Stimulated activated CD4-positive, alpha-beta T cell treated with anti-CD3 and anti-CD28 coated beads, TNF-alpha, amount 100 ng/mL, for 4 hours (primary cell): ENCODE measurements around the gene NOL7.

Experiments used
- DNase-seq, 3 experiments: peaks; one replicate each; pipeline ENCODE4 v3.0.0-alpha.2; 2020; ENCODE audit warnings: low read depth in 3 of 3

Gene NOL7

GRCh38 chr6:13597073-13597472 is 18.1 kb upstream of the NOL7 start:
- no peak for DNase-seq

GRCh38 chr6:13600036-13600435 is 15.1 kb upstream of the NOL7 start:
- DNase-seq: no peak

GRCh38 chr6:13604135-13604534 is 11.0 kb upstream of the NOL7 start:
- DNase-seq: no peak

GRCh38 chr6:13604546-13605416 is 10.4 kb upstream of the NOL7 start:
- no peak for DNase-seq

- DNase-seq: no peak
Observed at GRCh38 chr6:13605634-13606033, 9.5 kb upstream of the NOL7 start.

DNA sequence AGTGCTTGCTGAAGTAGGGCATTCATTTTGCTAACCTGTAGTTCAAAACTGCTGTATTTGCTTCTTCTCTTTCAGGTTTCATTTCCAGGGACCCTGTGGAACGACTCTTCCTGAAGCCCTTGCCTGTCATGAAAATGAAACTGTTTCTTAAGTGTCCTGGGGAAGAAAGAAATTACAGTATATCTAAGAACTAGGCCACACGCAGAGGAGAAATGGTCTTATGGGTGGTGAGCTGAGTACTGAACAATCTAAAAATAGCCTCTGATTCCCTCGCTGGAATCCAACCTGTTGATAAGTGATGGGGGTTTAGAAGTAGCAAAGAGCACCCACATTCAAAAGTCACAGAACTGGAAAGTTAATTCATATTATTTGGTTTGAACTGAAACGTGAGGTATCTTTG is 3.4 kb upstream of the NOL7 start:
- no peak for DNase-seq

- DNase-seq: no peak
Observed at GRCh38 chr6:13613029-13613594, 2.0 kb upstream of the NOL7 start.

DNA sequence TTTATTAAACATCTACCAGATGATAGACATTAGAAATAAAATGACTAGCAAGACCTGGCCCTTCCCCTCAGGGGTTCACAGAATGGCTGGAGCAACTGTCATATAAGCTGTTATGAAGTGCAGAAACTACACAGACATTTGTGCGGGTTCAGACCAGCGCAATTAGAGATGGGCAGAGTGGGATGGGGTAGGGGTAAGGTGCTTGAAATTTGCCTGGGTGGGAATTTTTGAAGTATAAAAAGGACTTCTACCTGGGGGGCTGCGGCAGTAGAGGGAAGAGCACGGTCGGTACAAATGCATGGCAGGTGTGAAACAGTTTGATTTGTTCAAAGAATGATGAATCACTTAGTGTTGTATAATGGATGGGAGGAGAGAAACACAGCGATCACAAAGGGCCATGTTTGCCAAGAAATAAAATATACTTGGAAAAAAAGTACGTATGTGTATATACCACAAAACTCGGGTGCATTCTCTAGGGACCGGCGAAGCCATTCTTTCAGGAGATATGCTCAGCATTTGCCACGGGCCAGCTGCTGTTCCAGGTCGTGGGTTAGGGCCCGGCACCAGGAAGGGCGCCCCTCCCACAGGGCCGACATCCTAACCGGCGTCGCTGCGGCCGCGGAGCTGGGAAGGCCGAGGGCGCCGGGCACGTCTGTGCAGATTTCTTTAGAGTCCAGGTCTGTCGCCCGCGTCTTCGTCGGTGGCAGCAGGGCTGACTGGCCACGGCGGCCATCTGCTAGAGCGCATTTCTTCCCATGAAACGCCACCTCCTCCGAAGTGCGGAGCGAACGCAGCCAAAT is 809 bp upstream of the NOL7 start:
- DNase-seq: no peak

DNA sequence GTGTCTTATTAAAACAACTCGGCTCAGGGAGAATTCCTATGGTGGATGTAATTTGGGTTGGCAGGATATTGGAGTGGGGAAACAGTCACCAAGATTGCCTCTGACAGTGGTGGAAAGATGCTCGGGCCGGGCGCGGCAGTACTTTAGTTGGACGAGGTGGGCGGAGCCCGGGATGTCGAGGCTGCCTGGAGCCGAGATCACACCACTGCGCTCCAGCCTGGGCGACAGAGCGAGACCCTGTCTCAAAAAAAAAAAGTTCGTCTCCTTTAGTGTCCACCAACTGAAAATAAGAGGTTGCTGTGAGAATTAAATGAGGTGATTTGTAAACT is 621 bp downstream of the NOL7 start:
- peak in 2 of 3 experiments; percentile 23 to 27 for DNase-seq

DNA sequence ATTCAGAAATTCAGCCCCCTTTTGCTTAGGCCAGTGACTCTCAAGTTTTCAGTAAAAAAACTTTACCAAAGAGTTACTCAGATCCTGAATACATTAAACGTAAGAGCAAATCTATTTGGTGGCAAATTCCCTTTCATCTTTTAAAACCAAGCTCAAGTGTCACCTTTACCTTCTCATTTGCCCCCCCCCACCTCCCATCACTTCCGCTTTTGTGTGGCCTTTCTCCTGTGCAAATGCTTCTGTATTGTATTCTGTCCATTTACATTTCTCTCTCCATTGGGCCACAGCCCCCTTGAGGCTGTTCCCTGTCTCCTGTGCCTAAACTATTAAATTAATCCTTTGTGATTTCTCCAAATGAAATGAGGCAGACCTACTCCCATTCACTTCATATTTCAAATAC is 1.9 kb downstream of the NOL7 start:
- no peak for DNase-seq

- DNase-seq: no peak
Observed at GRCh38 chr6:13624871-13625288, 9.7 kb downstream of the NOL7 start.

GRCh38 chr6:13629459-13630116 is 14.5 kb downstream of the NOL7 start:
- no peak for DNase-seq

GRCh38 chr6:13630499-13630898 is 15.4 kb downstream of the NOL7 start:
- DNase-seq: no peak

- DNase-seq: no peak
Observed at GRCh38 chr6:13633343-13633742, 18.2 kb downstream of the NOL7 start.

DNA sequence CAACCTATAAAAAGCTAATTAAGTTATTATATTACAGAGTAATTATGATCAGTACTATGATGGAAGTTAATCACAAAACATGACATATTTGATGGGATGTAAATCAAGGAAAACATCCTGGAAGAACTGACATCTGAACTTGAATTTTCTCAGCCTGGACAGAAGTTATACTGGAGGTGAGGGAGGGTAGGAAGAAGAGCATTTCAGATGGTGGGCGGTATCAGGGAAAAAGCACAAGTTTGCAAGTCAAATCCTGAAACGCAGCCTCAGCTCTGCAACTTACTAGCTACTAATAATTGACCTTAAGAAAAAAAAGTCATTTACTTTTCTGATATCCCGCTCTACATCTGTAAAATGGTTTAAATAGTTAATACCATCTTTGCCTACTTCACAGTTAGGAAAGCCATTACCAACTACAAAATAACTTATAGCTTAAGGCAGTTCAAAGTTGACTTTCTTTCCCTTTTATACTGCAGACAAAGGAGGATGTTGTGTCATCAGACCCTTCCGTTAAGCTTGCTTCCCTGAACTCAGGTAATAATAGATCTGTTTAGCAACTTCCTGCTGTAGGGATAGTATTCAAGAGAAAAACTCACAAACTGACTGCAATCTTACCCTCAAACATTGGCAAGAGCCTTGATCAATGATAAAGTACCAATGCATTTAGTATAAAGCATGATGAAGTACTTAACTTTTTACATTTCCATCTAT is 21.0 kb downstream of the NOL7 start:
- DNase-seq: no peak

DNA sequence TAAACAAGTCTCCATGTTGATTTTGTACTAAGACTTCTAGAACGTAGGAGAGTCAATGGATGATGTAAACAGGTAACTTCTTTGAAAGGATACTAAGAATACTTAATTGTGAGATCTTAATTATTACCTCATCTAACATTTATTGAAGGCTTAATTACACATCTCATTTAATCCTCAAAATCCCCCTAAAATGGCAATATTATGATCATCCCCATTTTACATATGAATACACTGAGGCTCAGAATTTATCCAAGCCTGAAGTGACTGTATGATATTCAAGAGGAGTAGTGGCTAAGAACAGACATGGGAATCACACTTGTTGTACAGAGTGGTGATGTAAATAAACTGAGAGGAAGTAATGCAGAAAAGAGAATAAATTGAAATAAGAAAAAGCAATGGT is 22.9 kb downstream of the NOL7 start:
- DNase-seq: no peak

GRCh38 chr6:13638626-13639025 is 23.5 kb downstream of the NOL7 start:
- no peak for DNase-seq

GRCh38 chr6:13641315-13641714 is 26.2 kb downstream of the NOL7 start:
- no peak for DNase-seq

DNA sequence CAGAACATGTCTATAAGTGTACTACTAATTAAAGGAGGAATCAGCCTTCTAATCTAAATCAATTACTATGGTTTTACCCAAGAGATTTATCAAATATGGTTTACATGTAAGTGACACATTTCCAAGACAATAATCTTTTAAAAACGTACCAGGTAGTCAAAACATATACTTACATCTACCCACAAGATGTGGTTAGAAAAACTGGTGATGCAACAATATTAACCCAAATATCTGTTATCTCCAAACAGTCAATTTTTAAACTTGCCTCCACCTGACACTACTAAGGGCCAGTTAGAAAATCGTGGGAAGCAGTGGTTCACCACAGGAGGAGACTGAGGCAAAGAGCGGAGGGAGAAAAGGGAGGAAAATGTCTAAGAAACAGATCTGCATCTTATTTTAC is 28.0 kb downstream of the NOL7 start:
- no peak for DNase-seq

DNA sequence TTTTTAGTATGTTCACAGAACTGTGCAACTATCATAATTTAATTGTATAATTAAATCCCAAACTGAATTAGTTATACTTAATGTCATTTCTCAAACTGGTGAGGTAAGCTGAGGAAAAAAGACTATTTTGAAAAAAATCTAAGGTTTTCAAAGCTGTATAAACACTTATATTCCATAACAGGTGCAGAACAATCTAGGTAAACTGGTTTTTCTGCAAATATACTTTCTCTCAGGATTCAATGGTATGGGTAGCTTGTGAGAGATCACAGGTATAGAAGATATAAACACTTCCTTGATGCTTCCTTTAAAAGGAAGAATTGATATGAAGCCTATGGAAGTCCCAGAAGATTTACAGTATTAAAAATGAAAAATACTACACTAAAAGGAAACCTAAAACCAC is 33.7 kb downstream of the NOL7 start:
- DNase-seq: no peak

DNA sequence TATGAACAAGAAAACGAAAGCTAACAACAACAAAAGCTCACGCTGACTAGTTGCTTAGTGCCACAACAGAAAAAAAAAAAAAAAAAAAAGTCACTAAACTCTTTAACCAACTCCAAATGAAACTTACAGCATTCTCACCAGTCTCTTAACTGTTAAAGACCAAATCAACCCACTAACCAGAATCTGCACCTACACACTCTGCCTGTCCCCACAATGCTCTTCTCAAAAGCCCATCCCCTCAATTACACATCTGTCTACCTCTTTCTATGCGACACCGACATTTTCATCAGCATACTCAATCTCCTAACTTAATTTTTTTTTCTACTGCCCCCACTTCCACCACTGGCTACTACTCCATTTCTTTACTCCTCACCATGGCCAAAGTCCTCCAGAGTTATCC is 34.3 kb downstream of the NOL7 start:
- DNase-seq: no peak

- no peak for DNase-seq
Observed at GRCh38 chr6:13653296-13653695, 38.2 kb downstream of the NOL7 start.
